ENCODE results near the gene AMIGO1.

DNA sequence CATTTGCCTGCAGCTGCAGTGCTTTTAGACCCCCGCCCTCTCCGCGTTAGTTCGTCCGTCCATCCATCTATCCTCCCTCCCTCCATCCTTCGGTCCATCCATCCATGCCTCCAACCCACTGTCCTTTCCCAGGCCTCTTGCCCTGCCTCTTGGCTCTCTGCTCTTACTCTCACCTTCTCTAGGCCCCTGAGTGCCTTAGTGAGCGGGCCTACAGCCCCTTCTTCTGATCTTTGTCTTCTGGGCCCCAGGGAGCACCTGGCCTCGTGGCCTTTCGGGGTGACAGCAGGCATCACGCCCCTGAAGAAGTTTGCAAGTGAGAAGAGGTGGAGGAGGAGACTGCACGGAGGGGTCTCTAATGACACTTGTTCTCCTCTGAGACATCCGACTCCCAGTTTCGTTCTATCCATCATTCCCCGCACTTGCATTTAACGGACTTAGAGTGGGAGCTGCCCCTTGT is 25.0 kb downstream of the AMIGO1 start:
- TF ChIP-seq, protein P1, sequence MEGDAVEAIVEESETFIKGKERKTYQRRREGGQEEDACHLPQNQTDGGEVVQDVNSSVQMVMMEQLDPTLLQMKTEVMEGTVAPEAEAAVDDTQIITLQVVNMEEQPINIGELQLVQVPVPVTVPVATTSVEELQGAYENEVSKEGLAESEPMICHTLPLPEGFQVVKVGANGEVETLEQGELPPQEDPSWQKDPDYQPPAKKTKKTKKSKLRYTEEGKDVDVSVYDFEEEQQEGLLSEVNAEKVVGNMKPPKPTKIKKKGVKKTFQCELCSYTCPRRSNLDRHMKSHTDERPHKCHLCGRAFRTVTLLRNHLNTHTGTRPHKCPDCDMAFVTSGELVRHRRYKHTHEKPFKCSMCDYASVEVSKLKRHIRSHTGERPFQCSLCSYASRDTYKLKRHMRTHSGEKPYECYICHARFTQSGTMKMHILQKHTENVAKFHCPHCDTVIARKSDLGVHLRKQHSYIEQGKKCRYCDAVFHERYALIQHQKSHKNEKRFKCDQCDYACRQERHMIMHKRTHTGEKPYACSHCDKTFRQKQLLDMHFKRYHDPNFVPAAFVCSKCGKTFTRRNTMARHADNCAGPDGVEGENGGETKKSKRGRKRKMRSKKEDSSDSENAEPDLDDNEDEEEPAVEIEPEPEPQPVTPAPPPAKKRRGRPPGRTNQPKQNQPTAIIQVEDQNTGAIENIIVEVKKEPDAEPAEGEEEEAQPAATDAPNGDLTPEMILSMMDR (IDR thresholded peaks at IDR 0.05), result no peak
- TF ChIP-seq POLR2A (IDR thresholded peaks at IDR 0.05), result no peak

Data from adrenal gland (tissue), 5 donors.